SW 1271 (cell line): ENCODE data around the gene COL8A1.
"Not testable (repeated sequence)": the region's sequence is repeated elsewhere in the genome, so short reads cannot be mapped to it uniquely, and the experiment has no call there.

Experiments
- DNase-seq, 2 experiments: peaks; one replicate each; lab custom pipeline; 2025; lab: John Stamatoyannopoulos, UW

The COL8A1 gene

DNA sequence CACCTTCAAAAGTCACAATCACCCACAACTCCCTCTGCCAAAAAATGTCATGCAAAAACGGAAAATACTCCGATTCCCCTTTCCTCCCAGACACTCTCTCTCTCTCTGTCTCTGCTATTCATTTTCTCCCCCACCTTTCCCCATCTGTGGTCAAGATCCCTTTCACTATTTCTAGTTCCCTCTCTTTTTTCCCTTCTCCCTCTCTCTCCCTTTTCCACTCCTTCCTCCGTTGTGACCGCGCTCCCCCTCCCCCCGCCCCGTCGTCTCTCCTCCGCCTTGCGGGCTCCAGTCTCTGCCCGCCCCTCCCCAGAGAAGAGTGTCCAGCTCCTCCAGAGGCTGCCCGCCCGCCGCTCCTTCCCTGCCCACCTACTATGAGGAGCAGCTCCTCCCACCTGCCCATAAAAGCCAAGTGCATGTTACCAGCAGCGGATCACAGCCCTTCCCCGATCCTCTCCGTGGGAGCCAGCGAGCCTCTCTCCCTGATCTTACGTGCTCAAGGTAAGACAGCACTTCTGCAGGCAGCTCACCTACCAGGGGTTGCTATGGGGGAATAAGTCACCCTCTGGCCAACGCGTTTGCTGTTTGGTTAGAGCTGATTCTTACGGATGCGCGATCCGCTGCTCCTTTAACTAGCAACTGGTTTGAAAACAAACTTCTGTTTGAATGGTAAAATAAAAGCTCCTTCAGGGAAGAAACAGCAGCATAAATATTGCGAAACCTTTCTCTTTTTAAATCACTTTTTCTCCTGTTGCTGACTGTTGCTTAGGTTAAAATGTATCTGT, at the start of gene COL8A1:
TSS of gene COL8A1 (plus strand) at position 428 of the 782 bp plus-strand sequence. CDS start 152,089 bp downstream, outside the sequence.
- DNase-seq: no peak

DNA sequence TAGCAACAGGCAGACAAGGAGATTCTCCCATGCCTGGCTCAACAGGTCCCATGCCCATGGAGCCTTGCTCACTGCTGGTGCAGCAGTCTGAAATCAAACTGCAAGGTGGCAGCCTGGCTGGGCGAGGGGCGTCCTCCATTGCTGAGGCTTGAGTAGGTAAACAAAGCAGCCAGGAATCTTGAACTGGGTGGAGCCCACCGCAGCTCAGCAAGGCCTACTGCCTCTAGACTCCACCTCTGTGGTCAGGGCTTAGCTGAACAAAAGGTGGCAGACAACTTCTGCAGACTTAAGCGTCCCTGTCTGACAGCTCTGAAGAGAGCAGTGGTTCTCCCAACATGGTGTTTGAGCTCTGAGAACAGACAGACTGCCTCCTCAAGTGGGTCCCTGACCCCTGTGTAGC, 49.2 kb upstream of the COL8A1 start:
- not testable (repeated sequence) for DNase-seq

DNA sequence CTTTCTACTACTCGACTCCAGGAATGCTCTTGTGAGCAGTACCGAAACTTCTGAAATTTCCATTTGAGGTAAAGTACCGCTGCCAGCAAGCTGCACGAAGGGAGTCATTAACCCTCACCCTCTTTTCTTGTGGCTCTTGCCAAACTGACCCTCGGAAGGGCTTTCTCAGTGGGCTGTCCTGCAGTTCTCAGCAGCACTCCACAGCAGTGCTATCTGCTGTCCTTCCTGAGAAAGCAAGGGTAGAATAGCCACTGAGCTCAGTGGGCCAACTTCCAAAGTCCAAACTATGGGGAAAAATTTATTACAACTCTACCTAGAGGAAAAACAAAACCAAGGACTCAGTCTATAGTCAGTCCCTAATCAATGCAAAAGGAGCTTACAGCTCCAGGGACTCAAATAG, 38.5 kb upstream of the COL8A1 start:
- no peak for DNase-seq

DNA sequence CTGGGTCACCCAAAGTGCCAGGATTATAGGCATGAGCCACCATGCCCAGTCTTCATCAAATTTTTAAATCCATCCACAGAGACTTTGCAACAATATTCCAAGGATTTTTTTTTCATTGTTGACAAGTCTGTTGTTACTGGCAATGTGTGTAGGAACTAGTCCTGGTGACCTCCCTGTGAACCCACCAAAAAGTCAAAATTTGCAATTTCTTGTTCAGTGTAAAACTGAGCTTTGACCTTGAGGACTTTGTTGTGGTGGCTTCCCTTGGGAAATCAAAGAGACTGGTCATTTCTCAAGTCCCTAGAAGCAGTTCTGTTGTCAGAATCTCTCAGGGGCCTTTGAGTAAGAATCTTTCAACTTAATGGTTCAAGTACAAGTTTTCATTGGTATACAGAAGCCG, 36.9 kb upstream of the COL8A1 start:
- DNase-seq: no peak

DNA sequence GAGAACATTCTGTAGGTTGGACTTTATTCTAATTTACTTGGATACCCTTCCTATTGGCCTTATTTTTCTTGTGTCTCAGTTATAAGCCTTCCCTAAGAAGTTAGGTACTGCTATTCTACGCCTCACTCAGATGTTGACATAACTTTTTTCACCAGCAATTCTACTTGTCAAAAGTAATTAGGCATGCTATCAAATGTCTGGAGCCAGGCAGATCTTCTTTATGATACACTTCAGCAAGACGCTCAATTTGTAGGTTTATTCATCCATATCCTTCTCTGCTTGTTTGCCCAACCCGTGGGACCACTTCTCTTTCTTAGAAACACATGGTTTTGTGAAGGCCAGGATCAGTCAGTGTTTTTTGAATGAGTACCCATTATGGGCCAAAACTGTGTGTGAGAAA, 36.2 kb upstream of the COL8A1 start:
- no peak for DNase-seq

DNA sequence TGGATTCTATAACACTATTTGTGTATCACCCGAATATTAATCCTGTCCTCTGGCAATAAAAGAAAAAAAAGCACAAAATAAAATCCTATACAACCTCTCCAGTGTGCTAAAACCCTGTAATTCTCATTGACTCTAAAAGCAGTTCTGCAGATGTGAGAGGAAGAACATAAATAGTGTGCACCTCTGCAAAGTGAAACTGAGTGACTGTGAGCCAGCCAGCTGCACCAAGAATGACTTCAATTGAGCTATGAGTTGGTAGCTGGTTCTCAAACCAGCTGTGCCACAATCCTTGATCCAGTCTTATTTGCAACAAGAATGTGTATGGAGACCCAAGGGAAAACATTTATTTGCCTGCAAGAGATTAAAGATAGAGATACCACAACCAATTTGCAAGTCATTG, 31.2 kb upstream of the COL8A1 start:
- DNase-seq: no peak

DNA sequence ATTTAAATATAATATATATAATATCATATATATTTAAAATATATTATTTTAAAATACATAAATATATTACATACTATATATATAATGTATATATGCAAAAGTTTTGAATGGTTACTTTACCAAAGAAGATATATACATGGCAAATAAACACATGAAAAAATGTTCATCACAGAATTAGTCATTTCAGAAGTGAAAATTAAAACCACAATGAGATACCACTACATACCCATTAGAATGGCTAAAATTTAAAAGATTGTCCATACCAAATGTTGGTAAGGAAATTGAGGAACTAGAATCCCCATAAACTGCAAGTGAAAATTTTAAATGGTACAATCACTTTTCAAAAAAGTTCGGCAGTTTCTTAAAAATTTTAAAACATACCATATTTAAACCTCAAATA, 23.6 kb upstream of the COL8A1 start:
- DNase-seq: no peak

DNA sequence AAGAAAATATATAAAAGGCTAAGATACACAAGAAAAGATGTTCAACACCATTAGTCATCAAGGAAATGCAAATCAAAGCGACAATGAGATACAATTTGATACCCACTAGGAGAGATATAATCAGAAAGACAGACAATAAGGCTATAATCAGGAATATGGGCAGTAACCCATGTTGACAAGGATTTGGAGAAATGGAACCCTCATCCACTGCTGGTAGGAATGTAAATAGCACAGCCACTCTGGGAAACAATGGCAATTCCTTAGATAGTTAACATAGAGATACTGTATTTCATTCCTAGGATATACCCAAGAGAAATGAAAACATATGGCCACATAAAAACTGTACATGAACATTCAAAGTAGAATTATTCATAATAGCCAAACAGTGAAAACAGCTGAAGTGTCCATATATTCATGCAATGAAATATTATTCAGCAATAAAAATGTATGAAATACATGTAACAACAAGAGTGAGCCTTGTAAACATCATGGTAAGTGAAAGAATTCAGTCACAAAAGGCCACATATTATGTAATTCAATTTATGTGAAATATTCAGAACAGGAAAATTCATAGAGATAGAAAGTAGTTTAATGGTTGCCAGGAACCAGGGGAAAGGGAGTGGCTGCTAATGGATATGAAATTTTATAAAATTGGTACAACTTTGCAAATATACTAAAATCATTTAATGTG, 18.2 kb upstream of the COL8A1 start:
- peak in 1 of 2 experiments; percentile 4 for DNase-seq

DNA sequence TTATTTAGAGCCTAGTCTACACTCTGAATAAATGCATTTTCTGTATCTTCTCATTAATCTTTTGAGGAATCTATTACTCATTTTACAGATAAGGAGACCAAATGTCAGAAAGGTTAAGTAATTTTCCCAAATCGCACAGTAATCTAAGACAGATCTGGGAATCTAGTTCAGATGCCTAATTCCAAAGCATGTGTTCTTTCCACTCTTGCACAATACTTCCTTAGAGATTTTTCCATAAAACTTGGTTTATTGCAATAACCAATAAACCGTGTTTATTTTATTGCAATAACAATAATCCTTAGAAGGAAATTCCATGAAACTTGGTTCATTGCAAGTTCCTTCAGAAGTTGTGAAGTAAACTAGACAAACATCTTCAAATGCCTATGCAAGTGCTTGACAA, 17.4 kb upstream of the COL8A1 start:
- DNase-seq: no peak

DNA sequence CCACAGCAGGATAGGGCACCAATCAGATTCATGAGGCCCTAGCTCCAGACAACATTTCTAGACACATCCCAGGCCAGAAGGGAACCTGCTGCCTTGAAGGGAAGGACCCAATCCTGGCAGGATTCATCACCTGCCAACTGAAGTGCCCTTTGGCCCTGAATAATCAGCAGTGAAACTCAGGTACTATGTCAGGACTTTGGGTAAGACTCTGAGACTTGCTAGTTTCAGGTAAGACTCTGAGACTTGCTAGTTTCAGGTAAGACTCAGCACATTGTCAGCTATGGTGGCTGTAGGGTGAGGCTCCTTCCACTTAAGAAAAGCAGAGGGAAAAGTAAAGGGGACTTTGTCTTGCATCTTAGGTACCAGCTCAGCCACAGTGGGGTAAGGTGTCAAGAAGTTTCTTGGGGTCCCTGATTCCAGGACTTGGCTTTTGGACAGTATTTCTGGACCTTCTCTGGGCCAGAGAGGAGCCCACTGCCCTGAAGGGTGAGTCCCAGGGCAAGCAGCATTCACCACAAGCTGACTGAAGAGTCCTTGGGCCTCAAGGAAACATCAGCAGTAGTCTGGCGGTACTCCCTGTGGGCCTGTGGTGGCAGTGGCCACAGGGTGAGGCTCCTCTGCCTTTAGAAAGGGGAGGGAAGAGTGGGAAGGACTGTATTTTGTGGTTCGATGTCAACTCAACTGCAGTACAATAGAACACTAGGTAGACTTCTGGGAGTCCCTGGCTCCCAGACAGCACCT, 13.7 kb upstream of the COL8A1 start:
- no peak for DNase-seq

DNA sequence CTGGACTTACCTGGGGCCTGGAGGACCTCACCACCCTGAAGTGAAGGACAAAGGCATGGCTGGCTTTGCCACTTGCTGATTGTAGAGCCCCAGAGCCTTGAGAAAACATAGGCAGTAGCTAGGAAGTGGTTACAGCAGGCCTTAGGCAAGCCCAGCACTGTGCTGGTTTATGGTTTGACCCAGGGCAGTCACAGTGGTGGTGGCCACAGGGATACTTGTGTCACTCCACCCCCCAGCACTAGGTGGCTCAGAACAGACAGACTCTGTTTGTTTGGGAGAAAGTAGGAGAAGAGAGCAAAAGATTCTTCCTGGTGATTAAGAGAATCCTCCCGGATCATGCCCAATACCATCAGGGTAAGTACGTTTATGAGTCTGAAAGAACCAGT, 13.2 kb upstream of the COL8A1 start:
- DNase-seq: no peak

DNA sequence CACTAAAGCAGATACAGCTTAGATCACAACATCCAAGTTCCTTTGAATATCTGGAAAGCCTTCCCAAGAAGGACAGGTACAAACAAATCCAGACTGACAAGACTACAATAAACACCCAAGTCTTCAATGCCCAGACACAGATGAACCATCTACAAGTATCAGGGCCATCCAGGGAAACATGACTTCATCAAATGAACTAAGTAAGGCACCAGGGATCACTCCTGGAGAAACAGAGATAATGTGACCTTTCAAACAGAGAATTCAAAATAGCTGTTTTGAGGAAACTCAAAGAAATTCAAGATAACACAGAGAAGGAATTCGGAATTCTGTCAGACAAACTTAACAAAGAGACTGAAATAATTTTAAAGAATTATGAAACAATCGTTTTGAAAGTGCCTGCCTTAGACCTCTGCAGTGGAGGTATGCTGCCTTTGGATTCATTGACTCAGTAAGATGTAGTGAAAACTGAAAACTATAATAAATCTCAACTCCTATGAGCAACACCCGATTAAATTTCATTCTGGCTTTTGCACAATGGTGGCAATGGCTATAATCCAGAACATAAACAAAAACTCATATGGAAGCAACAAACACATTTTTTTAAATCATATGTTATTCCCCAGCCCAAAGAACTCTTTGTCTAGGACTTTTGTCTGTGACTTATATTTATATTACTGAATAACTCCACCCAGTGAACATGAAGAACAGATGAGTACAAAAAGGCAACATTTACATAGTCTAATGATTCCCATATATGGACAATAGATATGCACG, 12.6 kb upstream of the COL8A1 start:
- DNase-seq: no peak

DNA sequence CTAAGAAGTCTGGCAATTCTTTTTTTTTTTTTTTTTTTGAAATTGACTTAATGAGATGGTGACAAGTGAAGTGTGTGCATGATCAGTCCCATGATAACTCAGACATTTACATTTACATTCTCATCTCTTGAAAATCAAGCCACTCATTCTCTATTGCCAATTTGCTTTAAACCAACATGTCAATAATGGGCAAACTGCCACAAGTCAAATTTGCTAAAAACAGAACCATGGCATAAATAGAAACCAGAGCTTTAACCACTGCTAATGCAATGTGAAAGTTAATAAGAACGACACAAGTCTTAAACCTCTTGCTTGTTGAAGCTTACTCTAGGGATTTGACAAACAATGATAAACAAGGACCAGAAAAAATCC, 12.0 kb upstream of the COL8A1 start:
- no peak for DNase-seq

DNA sequence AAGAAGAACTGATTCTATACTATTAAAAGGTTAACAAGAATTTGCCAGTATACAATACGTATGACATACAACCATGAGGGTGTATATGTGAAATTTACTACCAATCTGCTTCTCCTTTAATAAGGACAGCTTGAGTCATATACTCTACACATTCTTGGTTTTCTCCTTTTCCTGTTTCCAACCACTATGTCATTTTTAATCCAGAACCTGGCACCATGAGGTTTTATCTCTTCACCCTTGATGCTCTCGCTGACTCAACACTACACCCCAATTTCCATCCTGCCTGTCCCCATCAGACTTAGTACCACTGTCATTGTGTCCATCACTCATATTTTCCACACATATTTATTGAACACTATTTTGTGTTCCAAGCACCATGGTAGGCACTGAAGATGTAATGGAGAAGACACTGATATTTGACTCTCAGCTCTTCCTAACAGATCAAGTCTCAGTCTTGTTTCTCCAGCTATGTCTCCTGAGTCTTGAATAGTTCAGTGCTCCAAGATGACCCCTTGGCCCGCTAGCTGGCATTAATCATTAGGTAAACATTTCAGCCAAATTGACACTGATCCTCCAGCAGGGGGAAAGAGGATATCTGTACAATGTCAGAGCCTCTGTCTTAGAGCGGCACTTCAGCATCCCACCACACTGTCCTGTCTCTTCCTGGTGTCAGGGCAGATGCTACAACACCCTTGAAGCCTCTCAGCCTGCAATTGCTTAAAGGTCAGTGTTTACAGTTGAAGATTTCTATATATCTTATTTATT, 11.2 kb upstream of the COL8A1 start:
- DNase-seq: no peak

DNA sequence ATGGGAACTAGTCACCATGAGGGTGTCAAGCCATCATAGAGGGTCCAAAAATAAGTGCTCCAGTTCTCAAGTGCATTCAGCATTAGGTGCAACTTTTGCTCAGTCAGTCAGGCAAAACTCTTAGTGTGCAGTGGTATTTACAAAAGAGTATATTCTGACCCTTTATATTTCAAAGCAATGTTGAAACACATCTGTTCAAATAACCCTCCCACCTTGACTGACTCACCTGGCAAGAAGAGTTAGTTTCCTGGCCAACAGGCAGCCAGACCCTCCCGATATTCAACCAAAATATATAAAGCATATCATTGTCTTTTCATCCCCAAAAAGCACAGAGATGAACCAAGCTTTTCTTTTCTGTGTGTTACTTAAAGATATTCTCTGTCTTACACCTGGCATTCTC, 7.6 kb upstream of the COL8A1 start:
- no peak for DNase-seq

DNA sequence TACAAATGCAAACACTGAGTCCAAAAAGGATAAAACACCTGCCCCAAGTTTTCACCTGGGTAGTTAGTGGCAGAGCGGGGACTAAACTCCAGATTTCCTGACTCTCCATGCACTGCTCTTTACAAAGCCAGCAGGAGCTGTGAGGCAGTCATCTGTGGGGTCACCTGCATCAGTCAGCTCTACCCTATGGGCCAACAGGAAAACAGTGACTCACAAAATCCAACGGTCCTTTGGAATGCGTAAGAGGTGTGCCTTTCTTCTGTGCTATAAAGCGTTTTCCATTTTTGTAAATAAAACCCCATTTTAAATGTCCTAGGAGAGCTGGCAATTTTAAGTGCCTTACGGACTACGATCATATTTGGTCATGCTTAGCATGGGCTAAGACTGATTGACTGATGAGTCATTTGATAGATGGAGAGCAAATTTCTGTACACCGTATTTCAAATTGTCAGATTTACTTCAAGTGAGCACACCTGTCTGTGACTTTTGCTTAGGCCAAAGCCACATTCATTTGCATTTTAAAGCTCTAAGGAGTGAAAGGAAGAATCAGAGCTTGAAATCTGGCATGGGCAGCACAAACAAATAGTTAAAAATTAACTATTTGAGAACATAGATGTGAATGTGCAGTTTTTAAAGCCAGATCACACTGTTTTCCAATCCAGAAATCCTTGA, 4.4 kb upstream of the COL8A1 start:
- no peak for DNase-seq

DNA sequence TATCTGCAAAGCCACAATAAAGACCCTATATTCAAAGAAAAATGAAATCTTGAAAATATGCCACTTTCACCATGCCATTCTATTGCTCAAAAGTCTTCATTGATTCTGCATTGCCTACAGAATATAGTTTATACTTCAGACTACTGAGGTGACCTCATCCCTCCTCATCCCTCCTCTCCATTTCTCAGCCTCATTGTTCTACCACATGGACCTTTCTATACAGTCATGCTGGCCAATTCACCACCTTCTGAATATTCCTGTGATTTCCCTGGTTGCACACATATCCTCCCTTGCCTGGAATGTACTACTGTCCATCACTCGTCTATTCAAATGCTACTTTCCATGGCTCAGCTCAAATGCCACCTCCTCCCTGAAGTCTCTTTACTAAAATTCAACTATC, 3.5 kb upstream of the COL8A1 start:
- DNase-seq: no peak

DNA sequence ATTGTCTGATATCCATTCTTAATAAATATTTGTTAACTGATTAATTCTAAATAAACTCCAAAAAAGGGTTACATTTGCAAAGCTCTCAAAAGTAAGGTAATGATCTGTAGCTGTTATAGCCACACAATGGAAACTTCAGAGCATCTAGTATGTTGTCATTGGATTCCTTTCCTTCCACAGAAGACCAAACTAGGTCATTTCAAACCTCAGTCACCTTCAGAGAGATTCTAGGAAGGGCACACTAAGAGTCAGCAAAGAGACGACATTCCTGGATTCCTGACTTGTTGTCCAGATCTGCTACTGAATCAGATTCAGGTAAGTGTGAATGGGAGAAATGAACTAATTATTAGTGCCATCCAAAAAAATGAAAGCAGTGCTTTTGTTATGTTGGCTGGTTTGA, 3.0 kb upstream of the COL8A1 start:
- DNase-seq: no peak

DNA sequence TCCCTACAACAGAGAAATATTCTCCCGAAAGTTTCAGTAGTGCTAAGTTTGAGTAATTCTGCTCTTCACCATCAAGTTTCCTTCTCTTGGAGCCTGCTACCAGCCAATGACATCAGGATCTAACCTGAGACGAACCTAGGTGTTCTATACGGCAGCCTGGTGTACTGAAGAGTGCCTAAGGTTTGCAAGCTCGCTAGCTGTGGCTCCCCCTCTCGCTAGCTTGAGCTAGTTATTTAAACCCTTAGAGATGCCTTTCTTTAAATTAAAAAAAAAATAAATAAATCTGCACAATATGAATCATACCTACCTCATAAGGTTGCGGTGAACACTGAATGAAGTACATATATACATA, 1.4 kb upstream of the COL8A1 start:
- peak in 1 of 2 experiments; percentile 78 for DNase-seq

DNA sequence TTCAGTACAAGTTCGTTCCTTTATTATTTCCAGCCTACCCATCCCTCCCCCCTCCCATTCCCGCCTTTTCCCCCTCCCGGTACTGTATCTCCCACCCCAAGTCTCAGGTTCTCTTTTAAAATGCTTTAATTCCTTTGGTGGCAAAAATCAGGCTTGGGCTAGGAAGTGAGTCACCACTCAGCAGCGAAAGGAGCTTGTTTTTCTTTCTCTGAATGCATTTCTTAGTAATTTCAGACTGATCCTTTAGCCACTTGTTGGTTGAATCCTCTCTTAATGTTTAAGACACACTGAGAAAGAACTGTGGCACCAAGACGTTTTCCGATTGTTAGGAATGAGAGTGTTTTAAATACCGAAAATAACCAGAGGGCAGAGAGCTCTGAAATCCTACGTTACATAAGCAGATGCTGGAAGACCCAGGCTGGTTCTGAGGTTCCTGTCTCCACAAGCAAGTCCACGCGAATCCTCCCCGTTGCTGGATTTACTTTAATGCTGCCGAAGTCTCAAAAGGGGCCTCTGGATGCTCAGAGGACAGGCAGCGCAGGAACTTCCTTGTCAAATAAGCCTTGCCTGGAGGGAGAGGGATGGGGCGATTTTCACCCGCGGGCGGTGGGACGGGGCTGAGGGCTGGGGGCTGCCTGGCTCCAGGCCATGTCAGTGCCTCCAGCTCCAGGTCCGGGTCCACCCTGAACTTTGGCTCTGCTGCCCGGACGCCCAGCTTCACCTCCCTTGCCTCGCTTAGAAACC, 854 bp upstream of the COL8A1 start:
- DNase-seq: peak; percentile 15 to 78
